Natural killer cell (primary cell): ENCODE results near the gene AIFM3. TPM values are rescaled to one million over a fixed set of nuclear protein-coding genes. Genes with fewer than 3 reads are reported as not detected.

Experiments
- ATAC-seq, 3 donors: fragments of 150-1000 bp in 2 of 3; fragments of 200-7000 bp in 1 of 3; cut with Tn5 transposase; 1 replicate in 1 of 3; 2 replicates in 2 of 3; pipeline ENCODE4 v1.10.0; 2021; ENCODE audit warnings: mild to moderate bottlenecking in 2 of 3, moderate library complexity in 2 of 3
- DNase-seq, 2 donors: peaks; one replicate each; pipeline versions ENCODE4 v3.0.0 to v3.0.0-alpha.2; 2013 to 2021; ENCODE audit warnings: mixed read lengths in 1 of 2
- H3K27ac ChIP-seq: one replicate; pipeline ENCODE4 v1.5.1; 2013; ENCODE audit warnings: mild to moderate bottlenecking, low read length
- H3K27me3 ChIP-seq: one replicate; pipeline ENCODE4 v1.6.1; 2013; ENCODE audit warnings: low read length; ENCODE audit not compliant: control insufficient read depth, insufficient read depth
- H3K36me3 ChIP-seq: one replicate; pipeline ENCODE4 v1.6.1; 2013; ENCODE audit warnings: low read length; ENCODE audit not compliant: control insufficient read depth, insufficient read depth
- H3K4me1 ChIP-seq: one replicate; pipeline ENCODE4 v1.6.1; 2013; ENCODE audit warnings: low read length; ENCODE audit not compliant: control insufficient read depth, insufficient read depth
- H3K4me3 ChIP-seq: one replicate; pipeline ENCODE4 v1.5.1; 2013; ENCODE audit warnings: low read length
- H3K9me3 ChIP-seq: one replicate; pipeline ENCODE4 v1.6.1; 2013; ENCODE audit warnings: low read length; ENCODE audit not compliant: control insufficient read depth, insufficient read depth
- H3K27ac Mint-ChIP-seq, 2 donors: one replicate each; pipeline ENCODE4 v1.8.0; 2022; ENCODE audit warnings: mild to moderate bottlenecking in 2 of 2, mixed read lengths in 2 of 2, moderate library complexity in 1 of 2
- H3K27me3 Mint-ChIP-seq, 2 donors: one replicate each; pipeline ENCODE4 v1.8.0; 2022; ENCODE audit warnings: low read depth in 2 of 2, mixed read lengths in 2 of 2
- H3K36me3 Mint-ChIP-seq: one replicate; pipeline ENCODE4 v1.8.0; 2022; ENCODE audit warnings: mixed read lengths
- H3K4me1 Mint-ChIP-seq, 2 donors: one replicate each; pipeline ENCODE4 v1.8.0; 2022; ENCODE audit warnings: mixed read lengths in 2 of 2
- H3K4me3 Mint-ChIP-seq: one replicate; pipeline ENCODE4 v1.8.0; 2022; ENCODE audit warnings: mild to moderate bottlenecking, moderate library complexity, mixed read lengths
- H3K9me3 Mint-ChIP-seq, 2 donors: one replicate each; pipeline ENCODE4 v1.8.0; 2022; ENCODE audit warnings: mixed read lengths in 2 of 2
- CTCF ChIP-seq: fragments of 200-600 bp; IDR thresholded peaks from one replicate; pipeline ENCODE4 v1.8.0; 2022; ENCODE audit warnings: antibody characterized with exemption
- WGBS: methylation state at CpG from one replicate; pipeline ENCODE4 v1.1.7; 2013; ENCODE audit warnings: missing lambda C conversion rate; ENCODE audit not compliant: insufficient coverage; 5-methylcytosine and 5-hydroxymethylcytosine counted together
- intact Hi-C: fragments of 100-400 bp; cut with micrococcal nuclease; formaldehyde crosslinking; loops from one replicate; pipeline ENCODE4 v1.14.2; 2022
- total RNA-seq, 4 donors: library from RNA; stranded (reverse); fragments of 120-200 nt in 1 of 4; gene quantifications; one replicate each; pipeline versions ENCODE4 v1.2.3 to v1.2.4, GENCODE V29; 2013 to 2022

Gene AIFM3
- total RNA-seq, 3 donors from 2014 or later (not counting 1 experiment from before 2014, with no cell fraction given) = 1.5 to 2.3 (median 2.2) TPM

- Mint-ChIP-seq H3K36me3 (peaks cover 4% of the 10 kb centered on the region), H3K27me3 (no peaks in the 10 kb centered on the region), H3K9me3 (no peaks in the 10 kb centered on the region), H3K4me3 (no peak overlapping the region), H3K4me1 (peaks cover 16 to 28% of the 10 kb centered on the region in 2 donors), H3K27ac (no peak overlapping the region)
- intact Hi-C loops = no loop called here
- peaks cover 41% of the 10 kb centered on the region for H3K36me3 ChIP-seq
- ATAC-seq (no peak), DNase-seq (no peak)
- no peak overlapping the region for H3K27ac ChIP-seq
- no peaks in the 10 kb centered on the region for H3K9me3 ChIP-seq
- H3K27me3 ChIP-seq = no peaks in the 10 kb centered on the region
- WGBS = 84% methylated on average over 3 of the region's 3 CpGs
- TF ChIP-seq CTCF = no peak
- H3K4me1 ChIP-seq = peaks cover 28% of the 10 kb centered on the region
- H3K4me3 ChIP-seq = no peak overlapping the region
Measured at GRCh38 chr22:20953342-20953608, 13.8 kb upstream of the AIFM3 start.

- no peak for ATAC-seq
- Mint-ChIP-seq H3K27ac (peak overlapping the region in 1 of 2 donors; percentile 47), H3K27me3 (no peaks in the 10 kb centered on the region), H3K9me3 (no peaks in the 10 kb centered on the region), H3K4me1 (peaks cover 18 to 29% of the 10 kb centered on the region in 2 donors), H3K36me3 (peaks cover 4% of the 10 kb centered on the region), H3K4me3 (no peak overlapping the region)
- DNase-seq = no peak
- TF ChIP-seq CTCF = no peak
- 95% methylated on average over 8 of the region's 8 CpGs for whole genome bisulfite sequencing
- Histone ChIP-seq H3K4me3 (no peak overlapping the region), H3K4me1 (peaks cover 30% of the 10 kb centered on the region), H3K9me3 (no peaks in the 10 kb centered on the region), H3K36me3 (peaks cover 41% of the 10 kb centered on the region), H3K27ac (no peak overlapping the region), H3K27me3 (no peaks in the 10 kb centered on the region)
- intact Hi-C loops = no loop called here
Measured at GRCh38 chr22:20953668-20954500, 13.2 kb upstream of the AIFM3 start.

GRCh38 chr22:20955548-20955947, 11.5 kb upstream of the AIFM3 start:
- intact Hi-C loops = no loop called here
- Histone ChIP-seq H3K4me1 (peaks cover 22% of the 10 kb centered on the region), H3K36me3 (peaks cover 30% of the 10 kb centered on the region), H3K9me3 (no peaks in the 10 kb centered on the region), H3K27ac (no peak overlapping the region), H3K4me3 (no peak overlapping the region), H3K27me3 (no peaks in the 10 kb centered on the region)
- 95% methylated on average over 7 of the region's 7 CpGs for WGBS
- DNase-seq (no peak), ATAC-seq (no peak)
- H3K4me3 Mint-ChIP-seq = no peak overlapping the region
- H3K4me1 Mint-ChIP-seq = peaks cover 8 to 16% of the 10 kb centered on the region in 2 donors
- H3K27ac Mint-ChIP-seq = no peak overlapping the region
- no peaks in the 10 kb centered on the region for H3K9me3 Mint-ChIP-seq
- H3K36me3 Mint-ChIP-seq = no peaks in the 10 kb centered on the region
- no peak for TF ChIP-seq CTCF
- H3K27me3 Mint-ChIP-seq = no peaks in the 10 kb centered on the region
